Effector memory CD8-positive, alpha-beta T cell (primary cell): ENCODE data around the gene AFG1L.
"Not testable (repeated sequence)": the region's sequence is repeated elsewhere in the genome, so short reads cannot be mapped to it uniquely, and the experiment has no call there.

ENCODE experiments used
- ATAC-seq: fragments of 150-1000 bp; cut with Tn5 transposase; replicated peaks from 2 replicates; pipeline ENCODE4 v1.10.0; 2021; ENCODE audit warnings: mild to moderate bottlenecking, moderate library complexity
- DNase-seq, 3 experiments: peaks; one replicate each; pipeline ENCODE4 v3.0.0; 2021
- H3K27ac Mint-ChIP-seq, 2 donors: one replicate each; pipeline ENCODE4 v1.8.0; 2022; ENCODE audit warnings: mild to moderate bottlenecking in 2 of 2, mixed read lengths in 2 of 2, moderate library complexity in 2 of 2
- H3K27me3 Mint-ChIP-seq, 2 donors: one replicate each; pipeline ENCODE4 v1.8.0; 2022; ENCODE audit warnings: mixed read lengths in 2 of 2
- H3K36me3 Mint-ChIP-seq: one replicate; pipeline ENCODE4 v1.8.0; 2022; ENCODE audit warnings: mild to moderate bottlenecking, moderate library complexity, mixed read lengths; ENCODE audit not compliant: insufficient read depth
- H3K4me1 Mint-ChIP-seq, 2 donors: one replicate each; pipeline ENCODE4 v1.8.0; 2022; ENCODE audit warnings: low read depth in 2 of 2, mixed read lengths in 2 of 2
- H3K4me3 Mint-ChIP-seq, 2 donors: one replicate each; pipeline ENCODE4 v1.8.0; 2022; ENCODE audit warnings: mild to moderate bottlenecking in 2 of 2, mixed read lengths in 2 of 2, moderate library complexity in 2 of 2
- H3K9me3 Mint-ChIP-seq, 2 donors: one replicate each; pipeline ENCODE4 v1.8.0; 2022; ENCODE audit warnings: mixed read lengths in 2 of 2
- total RNA-seq, 9 experiments: gene quantifications; one replicate each; lab custom pipeline; 2026; lab: John Stamatoyannopoulos, UW

AFG1L gene
- 4.7 to 8.1 (median 5.7) reads per million in 9 experiments for total RNA-seq

DNA sequence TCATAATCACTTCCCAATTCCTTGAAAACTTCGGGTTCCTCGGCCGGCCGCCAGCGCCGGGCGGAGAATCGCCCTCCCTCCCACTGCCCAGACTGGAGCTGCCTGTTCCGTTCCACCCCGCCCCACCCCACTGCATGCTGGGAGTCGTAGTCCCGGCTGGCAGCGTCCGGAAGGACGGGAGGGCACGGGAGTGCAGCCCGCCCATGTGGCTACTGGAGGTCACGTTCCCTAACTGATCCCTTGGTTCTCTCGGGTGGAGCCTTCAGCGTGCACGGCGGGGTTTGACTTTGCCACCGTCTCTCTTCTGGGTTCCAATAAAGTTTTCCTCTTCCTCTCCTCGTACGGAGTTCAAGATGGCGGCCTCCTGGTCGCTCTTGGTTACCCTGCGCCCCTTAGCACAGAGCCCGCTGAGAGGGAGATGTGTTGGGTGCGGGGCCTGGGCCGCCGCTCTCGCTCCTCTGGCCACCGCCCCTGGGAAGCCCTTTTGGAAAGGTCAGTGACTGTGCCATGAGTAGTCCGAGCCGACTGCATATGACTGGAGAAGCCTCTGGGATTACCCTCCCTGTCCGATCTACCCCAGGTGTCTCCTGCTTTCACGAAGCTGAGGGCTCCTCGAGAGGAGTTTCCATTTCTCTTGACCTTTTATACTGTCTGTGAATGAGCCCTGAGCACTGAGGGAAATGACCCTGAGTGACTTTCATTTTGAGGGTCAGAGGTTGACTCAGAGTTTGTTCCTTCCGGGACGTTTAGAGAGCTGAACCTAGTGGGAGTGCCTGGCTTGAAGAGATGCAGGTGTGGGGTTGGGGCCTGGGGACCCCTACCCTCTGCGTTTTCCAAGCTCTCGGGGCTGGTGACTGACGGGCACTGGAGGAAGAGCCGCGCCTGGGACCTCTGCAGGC lies at the start of gene AFG1L:
Gene AFG1L (plus strand): TSS at position 328 of the 899 bp plus-strand sequence. CDS start 26 bp downstream, at position 354.
- ATAC-seq = peak; percentile 91
- Mint-ChIP-seq H3K4me1 (peaks cover 7 to 12% of the 10 kb centered on the region in 2 donors), H3K36me3 (peaks cover 18% of the 10 kb centered on the region), H3K9me3 (no peaks in the 10 kb centered on the region), H3K4me3 (peak within 1 kb of the TSS; percentile 97 to 98), H3K27me3 (no peaks in the 10 kb centered on the region), H3K27ac (peak within 1 kb of the TSS; percentile 100)
- DNase-seq = peak; percentile 81 to 89 (median 81)

DNA sequence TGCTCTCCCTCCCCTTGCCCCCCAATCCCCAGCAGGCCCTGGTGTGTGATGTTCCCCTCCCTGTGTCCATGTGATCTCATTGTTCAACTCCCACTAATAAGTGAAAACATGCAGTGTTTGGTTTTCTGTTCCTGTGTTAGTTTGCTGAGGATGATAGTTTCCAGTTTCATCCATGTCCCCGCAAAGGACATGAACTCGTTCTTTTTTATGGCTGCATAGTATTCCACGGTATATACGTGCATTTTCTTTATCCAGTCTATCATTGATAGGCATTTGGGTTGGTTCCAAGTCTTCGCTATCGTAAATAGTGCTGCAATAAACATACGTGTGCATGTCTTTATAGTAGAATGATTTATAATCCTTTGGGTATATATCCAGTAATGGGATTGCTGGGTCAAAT lies 49.8 kb upstream of the AFG1L start:
- DNase-seq, H3K36me3 Mint-ChIP-seq: not testable (repeated sequence)
- H3K4me1 Mint-ChIP-seq = peaks cover 18 to 22% of the 10 kb centered on the region in 2 donors

DNA sequence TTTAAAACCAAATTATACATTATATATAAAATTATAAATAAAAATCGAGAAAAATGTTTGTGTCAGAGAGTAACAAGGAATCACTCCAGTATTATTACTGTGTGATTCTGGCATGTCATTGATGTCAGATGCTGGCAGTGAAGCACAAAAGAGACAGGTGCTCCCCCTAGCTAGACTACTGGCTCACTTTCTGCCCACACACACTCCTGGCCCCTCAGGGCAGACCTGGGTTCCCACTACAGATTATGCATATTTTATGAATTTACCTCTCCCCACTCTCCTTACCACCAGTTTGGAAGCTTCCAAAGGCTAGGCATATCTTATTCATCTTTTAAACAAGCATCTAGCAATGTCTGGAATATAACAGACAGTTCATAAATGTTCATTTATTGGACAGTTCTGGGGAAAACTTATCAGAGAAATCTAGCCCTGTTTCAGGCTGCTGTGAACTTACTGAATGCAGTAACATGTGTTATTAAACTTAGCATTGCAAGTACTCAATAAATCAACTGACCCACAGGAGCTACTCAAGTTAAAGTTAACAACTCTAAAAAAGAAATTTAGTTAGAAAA lies 46.8 kb upstream of the AFG1L start:
- Mint-ChIP-seq H3K36me3 (peaks cover 3% of the 10 kb centered on the region), H3K27me3 (no peaks in the 10 kb centered on the region), H3K27ac (no peak overlapping the region), H3K4me3 (no peak overlapping the region), H3K4me1 (peaks cover 19 to 34% of the 10 kb centered on the region in 2 donors), H3K9me3 (no peaks in the 10 kb centered on the region)
- no peak for DNase-seq
- ATAC-seq = no peak

More for the DNA sequence above, 49.8 kb upstream of the AFG1L start:
- H3K27me3 Mint-ChIP-seq, ATAC-seq, H3K4me3 Mint-ChIP-seq, H3K9me3 Mint-ChIP-seq, H3K27ac Mint-ChIP-seq: not testable (repeated sequence)

DNA sequence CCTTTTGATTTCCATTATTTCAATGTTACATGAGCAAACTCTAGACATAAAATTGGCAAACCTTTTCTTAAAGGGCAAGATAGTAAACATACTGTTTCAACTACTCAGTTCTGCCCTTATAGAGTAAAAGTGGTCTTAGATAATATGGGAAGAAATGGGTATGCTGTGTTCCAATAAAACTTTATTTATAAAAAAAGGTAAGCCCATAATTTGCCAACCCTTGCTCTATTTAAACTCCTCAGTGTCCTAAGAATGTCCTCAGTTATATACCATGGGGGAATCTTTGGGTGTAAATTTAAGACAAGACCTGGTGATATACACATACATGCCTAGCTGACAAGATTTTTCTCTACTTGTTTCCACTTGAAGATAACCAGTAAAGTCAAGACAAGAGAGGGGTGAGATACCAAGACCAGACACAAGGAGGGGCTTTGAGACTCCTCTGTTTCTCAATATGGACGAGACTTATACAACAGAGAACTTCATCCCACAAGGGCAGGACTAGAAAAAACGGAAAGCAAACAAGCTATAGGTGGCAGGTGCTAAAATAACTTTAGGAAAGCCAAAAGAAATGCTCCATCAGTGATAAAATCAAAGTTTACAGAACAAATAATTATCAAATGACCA lies 44.5 kb upstream of the AFG1L start:
- DNase-seq (no peak), ATAC-seq (no peak)
- peaks cover 30 to 49% of the 10 kb centered on the region in 2 donors for H3K4me1 Mint-ChIP-seq
- no peaks in the 10 kb centered on the region for H3K9me3 Mint-ChIP-seq
- no peak overlapping the region for H3K4me3 Mint-ChIP-seq
- no peaks in the 10 kb centered on the region for H3K27me3 Mint-ChIP-seq
- H3K27ac Mint-ChIP-seq = no peak overlapping the region
- peaks cover 5% of the 10 kb centered on the region for H3K36me3 Mint-ChIP-seq

DNA sequence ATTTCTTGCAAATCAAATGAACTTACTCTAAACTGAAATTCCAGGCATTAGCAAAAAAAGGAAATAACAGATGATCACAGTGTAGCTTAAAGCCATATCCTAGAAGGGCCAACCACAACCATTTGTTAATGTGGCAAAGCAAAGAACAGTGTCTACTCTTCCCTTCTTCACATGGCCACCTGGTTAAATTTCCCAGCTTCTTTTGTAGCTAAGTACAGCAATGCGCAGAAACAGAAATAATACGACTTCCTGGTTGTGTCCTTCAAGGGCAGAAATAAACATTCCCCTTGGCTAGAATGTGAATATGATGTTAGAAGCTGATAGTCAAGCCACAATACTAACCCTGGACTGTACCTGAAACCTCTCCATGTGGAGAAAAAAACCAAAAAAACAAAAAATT lies 43.6 kb upstream of the AFG1L start:
- no peaks in the 10 kb centered on the region for H3K9me3 Mint-ChIP-seq
- H3K4me3 Mint-ChIP-seq = no peak overlapping the region
- H3K27ac Mint-ChIP-seq = peak overlapping the region in 1 of 2 donors; percentile 9
- ATAC-seq (no peak), DNase-seq (no peak)
- H3K36me3 Mint-ChIP-seq = peaks cover 5% of the 10 kb centered on the region
- H3K4me1 Mint-ChIP-seq = peaks cover 30 to 50% of the 10 kb centered on the region in 2 donors
- no peaks in the 10 kb centered on the region for H3K27me3 Mint-ChIP-seq

DNA sequence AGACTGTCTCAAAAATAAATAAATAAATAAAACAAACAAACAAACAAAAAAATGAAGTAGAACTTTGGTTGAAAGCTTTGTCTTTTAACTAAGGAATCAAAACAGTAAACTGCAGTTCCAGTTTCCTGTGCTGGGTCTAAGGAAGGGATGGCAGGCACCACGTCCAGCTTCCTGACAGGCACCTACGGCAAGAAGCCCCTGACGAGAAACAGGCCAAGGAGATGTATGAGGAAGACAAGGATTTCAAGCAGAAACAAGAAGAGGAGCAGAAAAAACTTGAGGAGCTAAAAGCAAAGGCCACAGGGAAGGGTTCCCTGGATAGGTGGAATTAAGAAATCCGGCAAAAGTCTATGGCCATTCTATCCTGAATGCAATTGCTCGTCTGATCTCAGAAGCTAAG lies 42.8 kb upstream of the AFG1L start:
- Mint-ChIP-seq H3K4me1 (peaks cover 32 to 55% of the 10 kb centered on the region in 2 donors), H3K27ac (peak overlapping the region; percentile 9 to 12), H3K27me3 (no peaks in the 10 kb centered on the region), H3K9me3 (no peaks in the 10 kb centered on the region), H3K36me3 (peaks cover 5% of the 10 kb centered on the region), H3K4me3 (no peak overlapping the region)
- DNase-seq (no peak), ATAC-seq (no peak)

DNA sequence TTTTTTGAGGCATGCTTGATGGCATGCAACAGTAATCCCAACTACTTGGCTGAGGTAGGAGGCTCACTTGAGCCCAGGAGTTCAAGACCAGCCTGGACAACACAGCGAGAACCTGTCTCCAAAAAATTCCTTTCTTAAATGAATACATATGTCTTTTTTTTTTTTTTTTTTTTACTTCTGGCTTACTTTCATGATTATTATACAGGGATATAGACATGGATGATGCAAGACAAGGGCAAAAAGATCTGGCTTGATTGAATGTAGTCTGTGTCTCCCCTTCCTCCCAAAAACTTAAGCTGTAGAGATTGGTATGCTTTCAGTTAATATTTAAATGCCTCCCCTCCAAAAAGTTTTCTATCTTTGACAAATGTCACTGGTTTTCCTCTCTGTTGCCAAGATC lies 41.6 kb upstream of the AFG1L start:
- H3K27ac Mint-ChIP-seq = peak overlapping the region in 1 of 2 donors; percentile 60

DNA sequence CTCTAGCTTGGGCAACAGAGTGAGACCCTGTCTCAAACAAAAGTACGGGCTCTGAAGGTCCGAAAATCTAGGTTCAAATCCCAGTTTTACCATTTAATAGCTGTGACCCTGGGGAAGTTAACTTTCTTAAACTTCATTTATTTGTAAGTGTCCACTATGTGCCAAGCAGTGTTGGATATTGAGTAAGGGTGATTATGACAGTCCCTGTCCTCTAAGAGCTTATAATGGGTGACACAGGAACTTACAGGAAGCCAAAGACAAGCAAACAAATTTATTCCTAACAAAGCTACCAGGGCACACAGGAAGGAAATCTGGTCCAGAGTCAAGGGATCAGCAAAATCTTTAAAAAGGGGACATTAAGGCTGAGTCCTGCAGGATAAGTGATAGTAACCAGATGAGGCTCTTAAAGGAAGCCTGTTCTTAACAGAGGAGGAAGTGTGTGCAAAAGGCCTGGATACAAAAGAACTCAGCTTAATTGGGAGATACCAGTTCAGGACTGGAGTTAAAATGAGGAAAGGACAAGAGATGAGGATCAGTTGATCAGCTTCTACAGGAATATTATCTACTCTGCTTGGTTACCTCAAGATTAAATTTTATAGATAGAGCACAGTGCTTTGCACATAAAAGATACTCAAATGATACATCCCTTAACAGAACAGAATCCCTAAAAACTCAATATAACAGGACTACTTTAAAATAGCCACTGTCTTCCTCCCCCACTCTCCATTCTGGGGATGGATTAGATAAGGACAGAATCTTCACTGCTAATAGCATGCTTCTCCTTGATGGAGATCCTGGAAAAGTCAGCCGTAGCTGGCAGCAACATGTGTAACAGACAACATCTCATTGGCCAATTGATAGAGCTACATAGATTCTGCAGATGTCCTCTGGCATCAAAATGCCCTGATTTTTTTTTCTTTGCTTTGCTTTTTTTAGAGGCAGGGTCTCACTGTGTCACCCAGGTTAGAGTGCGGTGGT lies 40.1 kb upstream of the AFG1L start:
- no peaks in the 10 kb centered on the region for H3K27me3 Mint-ChIP-seq
- H3K4me3 Mint-ChIP-seq = no peak overlapping the region
- H3K9me3 Mint-ChIP-seq = no peaks in the 10 kb centered on the region
- DNase-seq = no peak
- H3K27ac Mint-ChIP-seq = peak overlapping the region in 1 of 2 donors; percentile 47
- peaks cover 9% of the 10 kb centered on the region for H3K36me3 Mint-ChIP-seq
- no peak for ATAC-seq
- H3K4me1 Mint-ChIP-seq = peaks cover 31 to 61% of the 10 kb centered on the region in 2 donors

More for the DNA sequence above, 41.6 kb upstream of the AFG1L start:
- DNase-seq = no peak
- ATAC-seq = no peak
- H3K36me3 Mint-ChIP-seq = peaks cover 2% of the 10 kb centered on the region
- H3K4me1 Mint-ChIP-seq = peaks cover 30 to 52% of the 10 kb centered on the region in 2 donors
- no peak overlapping the region for H3K4me3 Mint-ChIP-seq
- no peaks in the 10 kb centered on the region for H3K27me3 Mint-ChIP-seq
- no peaks in the 10 kb centered on the region for H3K9me3 Mint-ChIP-seq

DNA sequence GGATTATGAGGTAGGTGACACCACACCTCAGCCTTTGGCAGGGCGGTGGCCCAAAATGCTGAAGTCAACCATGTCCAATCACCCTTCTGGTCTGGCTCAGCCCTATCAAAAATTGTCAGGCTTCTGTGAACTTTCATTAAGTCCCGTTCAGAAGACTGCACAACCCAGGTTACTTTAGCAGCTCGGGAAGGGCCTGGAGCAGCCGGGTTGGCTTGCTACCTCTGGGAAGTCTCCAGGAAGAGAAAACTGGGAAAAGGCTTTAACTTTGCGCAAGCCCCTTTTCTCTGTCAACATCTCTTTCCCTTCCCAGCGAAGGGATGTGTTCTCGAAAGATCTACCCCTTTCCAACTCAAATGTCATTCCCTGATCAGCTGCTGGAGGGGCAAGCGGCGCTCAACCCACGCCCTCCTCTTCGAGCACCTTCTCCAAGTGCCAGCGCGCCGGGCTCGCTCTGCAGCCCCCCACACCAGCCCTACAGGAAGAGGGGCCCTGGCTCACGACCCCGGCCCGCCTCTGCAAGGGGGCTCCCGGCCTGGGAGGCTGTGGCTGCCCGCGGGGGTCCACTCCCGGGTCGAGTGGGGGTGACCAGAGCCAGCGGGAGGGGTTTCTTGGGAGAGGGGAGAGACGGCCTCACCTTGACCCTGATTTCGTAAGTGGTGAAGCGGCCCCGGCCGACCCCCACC lies 34.6 kb upstream of the AFG1L start:
- ATAC-seq (peak; percentile 2), DNase-seq (peak in 2 of 3 experiments; percentile 0 to 12)
- H3K4me3 Mint-ChIP-seq = peak overlapping the region; percentile 87 to 90
- H3K27ac Mint-ChIP-seq = peak overlapping the region; percentile 96 to 98
- H3K4me1 Mint-ChIP-seq = peaks cover 9 to 21% of the 10 kb centered on the region in 2 donors
- H3K36me3 Mint-ChIP-seq = peaks cover 28% of the 10 kb centered on the region
- no peaks in the 10 kb centered on the region for H3K27me3 Mint-ChIP-seq
- H3K9me3 Mint-ChIP-seq = no peaks in the 10 kb centered on the region

DNA sequence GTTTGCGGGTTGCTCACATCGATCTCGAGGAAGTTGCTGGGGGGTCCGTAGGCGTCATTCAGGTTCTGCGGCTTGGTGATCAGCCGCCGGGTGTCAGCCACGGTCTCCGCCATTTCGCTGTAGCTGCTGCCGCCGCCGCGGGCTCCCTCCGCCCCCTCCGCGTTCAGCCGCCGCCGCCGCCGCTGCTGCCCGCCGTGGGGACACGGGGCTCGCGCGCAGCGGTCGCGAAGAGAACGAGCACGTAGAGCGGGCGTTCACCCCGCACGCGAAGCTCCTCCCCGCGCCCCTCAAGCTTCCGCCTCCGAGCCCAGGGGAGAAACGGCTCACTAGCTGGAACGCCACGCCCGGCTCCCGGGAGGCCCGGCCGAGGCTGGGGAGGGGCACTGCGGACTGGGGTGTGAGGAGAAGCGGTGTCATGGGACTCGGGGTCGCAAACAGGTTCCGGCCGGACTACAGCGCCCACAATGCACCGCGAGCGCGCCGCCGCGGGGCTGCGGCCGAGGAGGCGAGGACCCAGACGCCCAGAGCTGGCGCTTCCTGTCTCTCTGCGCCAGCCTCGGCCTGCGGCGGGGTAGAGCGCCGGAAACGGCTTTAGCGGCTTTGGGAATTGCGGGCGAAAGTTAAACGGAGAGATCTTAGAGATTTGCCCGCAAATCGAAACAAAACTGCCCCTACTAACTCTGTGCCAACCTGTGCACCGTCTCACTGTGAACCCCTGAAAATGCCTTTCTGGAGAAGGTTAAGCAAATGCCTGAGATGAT lies 33.9 kb upstream of the AFG1L start, which contains the start of gene SNX3:
Gene SNX3 (minus strand): TSS at position 232 of the 761 bp plus-strand sequence. CDS start 119 bp downstream, at position 113.
- DNase-seq = peak; percentile 84 to 88 (median 87)
- peaks cover 28% of the 10 kb centered on the region for H3K36me3 Mint-ChIP-seq
- peak within 1 kb of the TSS; percentile 87 to 90 for H3K4me3 Mint-ChIP-seq
- ATAC-seq = peak; percentile 81
- H3K9me3 Mint-ChIP-seq = no peaks in the 10 kb centered on the region
- H3K27ac Mint-ChIP-seq = peak within 1 kb of the TSS; percentile 96 to 98
- H3K27me3 Mint-ChIP-seq = no peaks in the 10 kb centered on the region
- peaks cover 9 to 19% of the 10 kb centered on the region in 2 donors for H3K4me1 Mint-ChIP-seq

DNA sequence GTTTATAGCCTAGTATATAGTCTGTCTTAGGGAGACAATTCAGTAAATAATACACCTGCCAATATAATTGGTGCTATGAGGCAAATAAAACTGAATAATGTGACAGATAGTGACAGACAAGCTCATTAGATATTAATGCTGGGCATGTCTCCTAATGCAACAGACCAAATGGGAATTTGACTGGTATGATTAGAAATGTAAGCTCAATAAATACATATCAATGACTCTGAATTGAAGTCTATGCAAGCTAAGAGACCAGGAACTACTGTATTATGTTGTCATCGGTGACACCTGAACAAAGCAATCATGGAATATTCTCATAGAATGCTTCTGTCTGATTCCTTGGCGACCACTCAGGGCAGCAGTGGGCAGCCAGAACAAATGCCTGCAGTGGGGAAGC lies 31.5 kb upstream of the AFG1L start:
- Mint-ChIP-seq H3K9me3 (no peaks in the 10 kb centered on the region), H3K27me3 (no peaks in the 10 kb centered on the region), H3K4me3 (no peak overlapping the region), H3K36me3 (peaks cover 28% of the 10 kb centered on the region), H3K4me1 (peaks cover 3 to 13% of the 10 kb centered on the region in 2 donors), H3K27ac (no peak overlapping the region)
- ATAC-seq (no peak), DNase-seq (no peak)
